GM18508 (cell line): ENCODE results near the gene MAEA.
"Not testable (repeated sequence)": the region's sequence is repeated elsewhere in the genome, so short reads cannot be mapped to it uniquely, and the experiment has no call there.

Experiments used
- ATAC-seq: cut with Tn5 transposase; IDR thresholded peaks from one replicate; pipeline ENCODE4 v1.9.1; 2021; ENCODE audit warnings: moderate number of reproducible peaks; ENCODE audit not compliant: insufficient read depth, unreplicated experiment

The MAEA gene

GRCh38 chr4:1318046-1318375, 28.3 kb downstream of the MAEA start:
- no peak for ATAC-seq

- ATAC-seq: no peak
Measured at GRCh38 chr4:1318488-1319213, 29.0 kb downstream of the MAEA start.

- ATAC-seq: no peak
Measured at GRCh38 chr4:1321486-1321885, 31.8 kb downstream of the MAEA start.

GRCh38 chr4:1321946-1322650, 32.4 kb downstream of the MAEA start:
- no peak for ATAC-seq

GRCh38 chr4:1323280-1323634, 33.6 kb downstream of the MAEA start:
- no peak for ATAC-seq

- ATAC-seq: no peak
Measured at GRCh38 chr4:1323635-1324442, 34.1 kb downstream of the MAEA start.

- not testable (repeated sequence) for ATAC-seq
Measured at GRCh38 chr4:1324443-1325175, 34.9 kb downstream of the MAEA start.

GRCh38 chr4:1325176-1325480, 35.4 kb downstream of the MAEA start:
- ATAC-seq: no peak

GRCh38 chr4:1325681-1326635, 36.3 kb downstream of the MAEA start:
- ATAC-seq: no peak

- no peak for ATAC-seq
Measured at GRCh38 chr4:1326751-1327525, 37.2 kb downstream of the MAEA start.

- ATAC-seq: no peak
Measured at GRCh38 chr4:1327526-1328266, 38.0 kb downstream of the MAEA start.

GRCh38 chr4:1328267-1329155, 38.8 kb downstream of the MAEA start:
- ATAC-seq: no peak

GRCh38 chr4:1329408-1330371, 40.0 kb downstream of the MAEA start:
- ATAC-seq: no peak

GRCh38 chr4:1330761-1331590, 41.3 kb downstream of the MAEA start:
- no peak for ATAC-seq

- ATAC-seq: no peak
Measured at GRCh38 chr4:1331591-1332353, 42.1 kb downstream of the MAEA start.
